Stimulated activated CD8-positive, alpha-beta memory T cell treated with anti-CD3 and anti-CD28 coated beads, Interleukin-12 subunit alpha, Interleukin-12 subunit beta, amount 100 ng/mL, for 24 hours (primary cell): ENCODE measurements around the gene MPV17.
"Not testable (repeated sequence)": the region's sequence is repeated elsewhere in the genome, so short reads cannot be mapped to it uniquely, and the experiment has no call there.

Source experiments
- DNase-seq: peaks from one replicate; pipeline ENCODE4 v3.0.0-alpha.2; 2020; ENCODE audit errors: extremely low read depth

Gene MPV17

DNA sequence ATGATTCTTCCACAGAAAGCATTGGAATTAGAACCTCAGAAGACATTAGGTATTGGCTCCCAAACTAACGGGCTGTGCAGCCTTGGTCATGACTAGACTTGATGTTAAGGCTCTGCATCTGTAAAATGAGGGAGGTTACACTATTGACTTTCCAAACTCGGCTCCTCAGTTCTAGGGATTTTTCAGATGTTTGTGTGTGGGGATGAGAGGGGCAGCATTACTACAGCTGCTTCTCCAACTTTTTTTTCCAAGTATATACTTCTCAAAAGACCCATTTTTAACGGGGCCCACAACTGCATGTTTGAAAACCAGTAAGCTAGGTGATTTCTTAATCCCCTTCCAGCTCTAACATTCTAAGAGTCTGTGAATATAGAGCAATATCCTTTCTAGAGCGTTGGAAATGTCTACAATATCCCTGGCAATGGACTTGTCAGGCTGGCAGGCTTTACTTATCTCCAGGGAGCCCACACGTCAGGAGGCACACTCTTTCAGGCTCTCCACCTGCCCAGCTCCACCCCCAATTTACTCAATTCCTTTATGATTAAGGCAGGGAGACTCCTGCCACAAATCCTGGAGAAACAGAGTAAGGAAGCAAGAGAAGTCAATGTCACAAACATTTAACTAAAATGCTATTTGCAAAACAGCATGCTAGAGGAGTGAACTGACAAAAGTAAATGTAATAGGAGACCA lies 844 bp upstream of the MPV17 start:
- DNase-seq = no peak

DNA sequence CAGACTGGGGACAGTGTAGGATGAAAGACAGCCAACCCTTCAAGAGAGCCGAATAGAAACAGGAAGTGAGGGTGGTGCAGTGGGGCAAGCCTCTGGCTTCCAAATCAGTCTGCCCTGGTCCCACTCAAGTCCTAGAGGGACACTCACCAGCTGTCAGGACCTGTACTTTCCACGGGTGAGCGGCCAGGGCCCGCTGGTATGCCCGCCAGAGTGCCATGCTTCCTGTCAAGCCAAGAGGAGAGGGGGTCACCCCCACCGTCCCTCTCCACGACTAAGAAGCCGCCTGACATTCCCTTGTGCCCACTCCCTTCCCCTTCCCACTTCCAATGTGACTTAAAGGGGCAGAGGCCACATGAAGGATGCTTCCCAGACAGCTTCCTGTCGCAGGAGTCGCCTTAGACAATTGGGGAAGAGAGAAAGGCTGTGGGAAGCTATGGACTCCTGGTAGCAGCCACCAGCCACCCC lies 564 bp downstream of the MPV17 start:
- no peak for DNase-seq

DNA sequence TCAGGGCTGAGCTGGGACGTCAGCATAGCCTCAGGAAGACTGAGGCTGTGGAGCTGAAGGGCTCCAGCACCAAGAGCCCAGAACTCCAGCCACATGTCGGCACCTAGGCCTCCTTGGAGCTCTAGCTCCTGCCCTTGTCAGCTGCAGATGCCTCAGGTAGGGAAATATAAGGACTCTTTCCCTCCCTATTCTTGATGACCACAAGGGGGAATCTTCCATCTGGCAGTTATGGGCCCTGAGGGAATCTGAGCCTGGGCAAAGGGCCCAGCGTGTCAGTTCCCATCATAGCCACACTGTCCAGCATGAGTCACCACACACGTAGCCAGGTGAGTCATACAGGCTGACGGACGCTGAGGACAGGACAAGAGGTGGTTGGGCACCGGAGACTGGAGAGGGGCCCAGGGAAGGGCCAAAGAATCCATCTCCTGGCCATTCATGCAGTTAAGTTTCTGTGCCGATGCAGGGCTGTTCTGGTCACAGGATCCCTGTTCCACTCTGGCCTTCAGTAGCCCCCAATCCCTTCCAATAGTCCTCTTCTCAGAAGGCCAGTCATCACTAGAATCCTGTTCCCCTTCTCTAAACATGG lies 1.8 kb downstream of the MPV17 start:
- DNase-seq = no peak

DNA sequence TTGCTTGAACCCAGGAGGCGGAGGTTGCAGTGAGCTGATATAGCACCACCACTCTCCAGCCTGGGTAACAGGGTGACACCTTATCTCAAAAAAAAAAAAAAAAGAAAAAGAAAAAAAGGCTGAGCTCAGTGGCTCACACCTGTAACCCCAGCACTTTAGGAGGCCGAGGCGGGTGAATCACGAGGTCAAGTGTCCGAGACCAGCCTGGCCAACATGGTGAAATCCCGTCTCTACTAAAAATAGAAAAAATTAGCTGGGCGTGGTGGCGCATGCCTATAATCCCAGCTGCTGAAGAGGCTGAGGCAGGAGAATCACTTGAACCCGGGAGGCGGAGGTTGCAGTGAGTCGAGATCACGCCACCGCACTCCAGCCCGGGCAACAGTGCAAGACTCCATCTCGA lies 3.1 kb downstream of the MPV17 start:
- not testable (repeated sequence) for DNase-seq

DNA sequence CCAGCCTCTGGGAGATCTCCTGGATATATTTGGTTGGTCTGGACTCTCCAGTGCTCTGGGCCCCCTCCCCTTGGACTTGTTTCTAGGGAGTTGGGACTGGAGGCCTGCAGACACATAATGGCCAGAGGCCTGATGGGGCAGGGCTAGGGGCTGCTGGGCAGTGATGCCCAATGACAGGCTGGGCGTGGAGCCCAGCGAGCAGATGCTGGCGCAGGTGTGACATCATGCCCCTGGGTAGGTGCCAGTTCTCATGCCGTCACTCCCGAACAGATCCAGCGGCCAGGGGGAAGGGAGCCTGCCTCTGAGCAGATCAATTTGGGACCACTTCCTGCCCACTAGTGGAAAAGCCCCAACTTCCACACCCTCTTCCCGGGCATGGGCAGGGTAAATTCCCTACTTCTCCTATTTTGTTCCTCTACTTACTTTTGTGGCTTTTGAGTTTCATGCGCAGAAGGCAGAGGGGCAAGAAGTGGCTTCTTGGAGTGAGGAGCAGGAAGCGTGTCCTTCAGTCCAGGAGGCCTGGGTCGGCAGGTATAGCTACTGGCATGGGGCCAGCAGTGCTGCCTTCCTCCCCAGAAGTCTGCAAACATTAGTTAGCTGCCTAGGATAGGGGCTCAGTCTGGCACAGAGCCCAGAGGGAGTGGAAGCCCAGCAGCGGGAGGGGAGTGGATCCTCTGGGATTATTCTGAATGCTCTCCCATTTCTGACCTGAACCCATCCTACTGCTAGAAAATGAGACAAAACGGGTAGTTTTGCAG lies 6.1 kb downstream of the MPV17 start:
- DNase-seq = no peak

DNA sequence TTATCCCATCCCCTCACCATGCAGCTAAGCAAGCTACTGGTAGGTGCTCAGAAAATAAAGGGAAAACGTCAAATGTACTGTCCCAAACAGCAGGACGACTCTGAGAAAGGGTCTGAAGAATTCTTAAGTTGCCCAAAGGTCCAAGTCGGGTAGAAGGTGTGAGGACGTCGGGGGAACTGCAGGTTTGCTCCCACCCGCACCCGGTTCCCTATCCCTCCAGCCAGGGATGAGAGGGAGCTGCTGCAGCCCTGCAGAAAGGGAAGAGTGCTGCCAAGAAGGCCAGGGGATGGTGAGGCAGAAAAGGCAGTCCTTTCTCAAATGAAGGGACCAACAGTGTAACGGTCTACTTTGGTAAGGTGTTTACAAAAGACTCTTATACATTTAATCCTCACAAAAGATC lies 7.8 kb downstream of the MPV17 start:
- DNase-seq = no peak

DNA sequence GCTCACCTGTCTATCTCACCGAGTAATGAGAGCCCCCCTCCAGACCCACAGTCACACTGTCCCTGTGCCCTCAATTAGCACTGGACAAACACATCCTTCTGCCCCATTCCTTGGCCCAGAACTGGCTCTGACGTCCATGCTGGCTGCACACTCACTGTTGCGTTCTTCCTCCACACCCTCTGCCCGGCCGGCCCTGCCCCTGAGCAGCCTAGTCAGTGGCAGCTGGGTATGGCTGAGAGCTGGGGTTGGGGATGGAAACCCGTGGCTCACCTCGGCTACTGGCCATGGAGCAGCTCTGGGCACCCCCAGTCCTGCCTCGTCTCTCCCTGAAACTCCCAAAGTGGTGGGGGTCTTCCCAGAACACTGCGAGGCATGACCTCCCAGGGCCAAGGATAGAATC lies 8.2 kb downstream of the MPV17 start:
- no peak for DNase-seq

DNA sequence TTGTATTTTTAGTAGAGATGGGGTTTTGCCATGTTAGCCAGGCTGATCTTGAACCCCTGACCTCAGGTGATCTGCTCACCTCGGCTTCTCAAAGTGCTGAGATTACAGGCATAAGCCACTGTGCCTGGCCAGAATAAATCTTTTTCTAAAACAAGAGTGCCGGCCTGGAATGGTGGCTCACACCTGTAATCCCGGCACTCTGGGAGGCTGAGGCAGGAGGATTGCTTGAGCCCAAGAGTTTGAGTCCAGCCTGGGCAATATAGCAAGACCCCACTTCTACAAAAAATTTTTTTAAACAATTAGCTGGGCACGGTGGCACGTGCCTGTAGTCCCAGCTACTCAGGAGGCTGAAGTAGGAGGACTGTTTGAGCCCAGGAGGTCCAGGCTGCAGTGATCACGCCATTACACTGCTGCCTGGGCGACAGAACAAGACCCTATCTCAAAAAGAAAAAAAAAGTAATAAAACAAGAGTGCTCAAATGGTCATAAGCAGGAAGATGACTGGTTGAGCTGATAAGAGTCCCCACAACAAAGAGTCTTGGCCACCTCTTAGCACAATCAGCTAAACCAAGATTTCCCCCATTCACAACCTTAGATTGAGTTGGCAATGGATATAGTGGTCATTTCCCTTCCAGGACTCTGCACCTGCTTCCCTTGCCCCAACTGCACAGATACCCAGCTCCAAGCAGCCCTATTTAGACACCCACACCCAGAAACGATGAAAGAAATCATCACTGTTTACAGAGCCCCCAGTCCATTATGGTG lies 8.8 kb downstream of the MPV17 start:
- DNase-seq = no peak

DNA sequence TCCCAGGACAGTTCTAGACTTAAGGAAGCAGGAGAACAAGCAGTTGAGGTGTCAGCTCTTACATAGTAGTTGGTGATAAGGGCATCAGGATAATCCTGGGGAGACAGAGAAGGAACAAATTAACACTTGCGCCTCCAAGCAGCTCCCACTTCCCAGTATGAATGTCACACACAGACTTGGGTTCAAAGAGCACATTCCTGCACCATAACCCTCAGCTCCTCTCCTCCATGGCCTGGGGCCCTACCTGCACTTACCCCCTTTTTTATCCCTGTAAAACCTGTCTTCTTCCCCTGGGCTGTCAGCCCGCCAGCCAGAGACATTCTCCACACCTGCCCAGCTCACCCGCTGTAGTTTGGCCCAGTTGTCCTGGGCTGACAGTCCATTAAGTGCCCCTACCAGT lies 10.7 kb downstream of the MPV17 start:
- DNase-seq = no peak

DNA sequence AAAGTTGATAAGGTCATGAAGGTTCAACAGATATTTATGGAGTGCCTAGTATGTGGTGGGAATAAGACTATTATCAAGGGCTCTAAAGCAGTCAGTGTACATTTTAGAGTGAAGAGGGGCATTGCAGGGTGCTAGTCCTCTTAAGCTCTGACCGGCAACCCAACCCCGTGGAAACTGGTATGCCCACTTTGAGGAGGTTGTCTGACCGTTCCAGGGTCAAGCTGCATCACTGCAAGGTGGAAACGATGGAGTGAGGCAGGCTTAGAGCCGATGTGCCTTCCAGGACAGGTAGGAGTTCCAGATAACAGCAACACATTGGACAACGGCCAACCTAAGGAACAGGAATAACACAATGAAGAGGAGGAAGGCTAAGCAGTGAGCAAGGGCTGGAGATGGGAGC lies 13.2 kb downstream of the MPV17 start:
- DNase-seq = no peak

DNA sequence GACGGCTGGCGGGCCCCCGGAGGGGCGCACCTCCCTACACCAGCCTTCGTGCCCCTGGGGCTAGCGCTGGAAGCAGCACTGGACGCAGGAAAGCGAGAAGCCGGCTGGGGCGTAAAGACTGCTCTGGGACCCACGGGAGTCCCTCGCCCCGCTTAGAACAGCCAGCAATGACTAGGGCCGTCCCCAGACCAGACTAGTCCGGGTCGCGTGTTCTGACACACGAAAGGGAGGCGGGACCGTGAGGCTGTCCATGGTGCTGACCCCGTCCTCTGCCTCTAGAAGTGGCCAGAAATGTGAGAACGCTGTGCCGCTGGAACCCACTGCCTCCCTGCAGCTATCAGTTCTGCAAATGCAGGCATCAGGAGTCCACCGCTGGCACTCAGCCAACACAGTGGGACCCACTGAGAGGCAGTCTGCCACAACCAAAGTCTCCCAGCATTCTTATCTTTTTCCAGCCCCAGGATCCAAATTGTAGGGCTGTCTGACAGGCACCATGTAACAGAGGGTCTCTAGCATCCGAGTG lies 14.5 kb downstream of the MPV17 start, which contains the start of gene UCN:
Gene UCN, minus strand, starts transcription at position 87 of the 523 bp plus-strand sequence. CDS start 550 bp downstream, outside the sequence.
- no peak for DNase-seq

DNA sequence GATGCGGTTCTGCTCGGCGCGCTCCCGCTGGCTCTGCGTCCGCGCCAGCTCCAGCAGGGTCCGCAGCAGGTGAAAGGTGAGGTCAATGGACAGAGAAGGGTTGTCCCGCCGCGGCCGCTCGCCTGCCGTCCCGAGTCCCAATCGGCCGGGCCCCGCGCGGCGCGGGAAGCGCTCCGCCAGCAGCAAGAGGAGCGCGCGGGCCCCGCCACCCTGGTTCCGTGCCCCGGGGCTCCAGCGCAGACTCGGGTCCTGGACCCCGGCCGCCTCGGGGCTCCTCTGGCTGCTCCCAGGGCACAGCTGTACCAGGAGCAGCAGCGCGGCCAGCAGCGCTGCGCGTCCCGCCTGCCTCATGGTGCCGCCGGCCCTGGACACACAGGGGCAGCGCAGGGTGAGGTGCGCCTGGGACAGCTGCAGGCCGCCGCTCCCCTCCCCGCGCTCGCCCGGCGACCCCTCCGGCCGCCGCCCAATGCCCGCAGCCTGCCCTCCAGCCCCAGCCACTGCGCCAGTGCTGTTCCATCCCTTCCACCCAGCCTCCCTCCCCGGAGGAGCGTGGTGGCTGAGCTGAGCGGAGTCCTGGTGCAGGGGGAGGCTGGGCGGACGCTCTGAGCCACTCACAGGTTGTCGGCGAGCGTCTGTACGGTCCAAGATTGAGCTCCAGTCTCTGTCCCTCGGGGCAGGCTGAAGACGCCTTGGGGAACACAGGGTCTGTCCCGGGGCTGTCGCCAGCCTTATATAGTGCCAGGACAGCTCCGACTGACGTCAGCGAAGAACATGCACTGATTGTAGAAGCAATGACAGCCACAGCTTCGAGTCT lies 15.1 kb downstream of the MPV17 start:
- no peak for DNase-seq

DNA sequence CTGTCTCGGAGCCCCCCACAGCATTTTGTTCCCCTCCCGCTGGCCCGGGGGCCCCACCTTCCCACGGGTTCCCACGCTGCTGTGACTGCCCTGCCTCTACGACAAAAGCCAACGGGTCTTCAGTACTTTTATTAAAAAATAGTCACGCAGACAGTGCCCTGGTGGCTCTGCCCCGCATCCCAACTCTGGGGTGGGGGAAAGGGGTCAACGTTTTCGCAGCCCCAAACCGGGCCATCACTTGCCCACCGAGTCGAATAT lies 15.7 kb downstream of the MPV17 start:
- DNase-seq = no peak

DNA sequence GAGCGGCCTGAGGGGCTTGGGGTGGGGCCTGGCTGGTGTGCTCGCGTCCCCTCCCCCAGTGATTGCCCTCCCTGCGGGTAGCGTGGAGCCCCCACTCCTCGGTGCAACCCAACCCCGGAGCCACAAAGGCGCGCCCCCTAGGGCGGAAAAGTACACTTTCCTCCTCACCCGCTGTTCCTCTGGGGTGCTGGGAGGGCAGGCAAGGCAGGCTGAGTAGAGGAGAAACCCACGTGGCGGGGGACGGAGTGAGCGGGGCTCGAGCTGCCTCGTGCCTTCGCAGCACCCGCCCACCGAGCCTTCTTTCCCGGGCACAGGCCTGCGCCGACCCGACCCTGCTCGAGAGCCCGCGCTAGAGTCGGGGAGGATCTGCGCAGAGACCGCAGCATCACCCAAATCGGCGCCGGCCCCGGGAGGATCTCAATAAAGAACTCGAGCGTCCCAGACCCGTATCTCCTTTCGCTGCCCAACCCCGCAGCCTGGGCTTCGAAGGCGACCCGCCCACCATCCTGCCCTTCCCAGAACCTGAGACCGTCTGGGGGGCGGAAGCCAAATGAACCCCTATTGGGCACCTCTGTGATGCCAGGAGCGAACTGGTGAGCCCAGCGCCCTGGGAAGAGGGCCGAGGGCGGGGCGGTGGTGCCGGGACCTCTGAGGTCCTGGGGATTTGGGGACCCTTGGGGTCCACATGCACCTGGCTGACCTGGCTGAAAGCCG lies 16.2 kb downstream of the MPV17 start:
- no peak for DNase-seq

DNA sequence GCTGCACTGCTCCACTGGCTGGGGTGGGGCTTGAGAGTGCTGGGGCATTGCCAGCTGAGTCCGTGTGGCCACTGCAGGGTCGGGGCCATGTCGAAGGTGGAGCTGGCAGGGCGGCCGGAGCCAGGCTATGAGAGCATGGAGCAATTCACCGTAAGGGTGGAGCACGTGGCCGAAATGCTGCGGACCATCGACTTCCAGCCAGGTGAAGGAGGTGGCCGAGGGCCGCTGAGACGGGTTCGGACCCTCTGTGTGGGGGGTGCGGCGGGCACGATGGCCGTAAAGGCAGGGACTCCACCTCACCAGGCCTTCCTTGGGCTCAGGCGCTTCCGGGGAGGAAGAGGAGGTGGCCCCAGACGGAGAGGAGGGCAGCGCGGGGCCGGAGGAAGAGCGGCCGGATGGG lies 16.8 kb downstream of the MPV17 start:
- DNase-seq = no peak

DNA sequence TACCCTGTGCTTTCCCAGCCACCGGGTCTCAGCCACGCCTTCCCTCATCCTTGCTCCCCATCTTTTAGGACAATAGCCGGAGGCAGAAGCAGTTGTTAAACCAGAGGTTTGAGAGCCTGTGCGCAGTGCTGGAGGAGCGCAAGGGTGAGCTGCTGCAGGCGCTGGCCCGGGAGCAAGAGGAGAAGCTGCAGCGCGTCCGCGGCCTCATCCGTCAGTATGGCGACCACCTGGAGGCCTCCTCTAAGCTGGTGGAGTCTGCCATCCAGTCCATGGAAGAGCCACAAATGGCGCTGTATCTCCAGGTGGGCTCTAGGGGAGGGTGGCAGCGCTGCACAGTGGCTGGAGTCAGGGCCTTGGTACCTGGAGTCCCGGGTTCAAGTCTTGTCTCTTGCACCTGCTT lies 17.4 kb downstream of the MPV17 start:
- no peak for DNase-seq

DNA sequence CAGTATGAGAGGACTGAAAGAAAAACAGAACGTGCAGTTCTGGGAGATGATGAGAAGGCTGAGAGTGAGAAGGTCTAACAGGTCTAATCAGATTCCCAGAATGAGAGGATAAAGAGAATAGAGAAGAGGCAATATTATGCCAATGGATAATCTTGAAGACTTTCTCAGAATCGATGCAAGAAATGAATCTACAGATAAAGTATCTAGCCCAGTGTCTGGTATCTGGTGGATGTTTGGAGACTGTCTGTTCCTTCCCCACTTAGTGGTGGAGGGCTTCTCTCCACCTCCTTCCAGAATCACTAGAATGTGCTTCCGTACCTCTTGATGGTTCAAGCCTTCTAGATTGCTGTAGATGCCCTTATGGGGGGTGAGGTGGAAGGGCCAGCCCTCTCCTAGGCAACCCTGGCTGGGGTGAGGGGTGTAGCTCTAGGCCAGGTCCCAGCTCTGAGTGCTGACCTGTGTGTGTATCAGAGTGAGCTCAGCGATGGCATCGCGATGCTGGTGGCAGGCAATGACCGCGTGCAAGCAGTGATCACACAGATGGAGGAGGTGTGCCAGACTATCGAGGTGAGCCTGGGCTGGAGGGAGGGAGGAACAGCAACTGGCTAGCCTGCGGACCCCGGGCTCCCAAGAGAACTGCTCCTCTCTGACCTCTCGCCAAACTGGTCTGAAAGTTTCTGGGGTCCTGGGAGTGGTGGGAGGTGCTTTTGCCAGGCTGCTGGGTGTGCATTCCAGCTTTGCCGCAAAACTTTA lies 18.2 kb downstream of the MPV17 start:
- DNase-seq = no peak

DNA sequence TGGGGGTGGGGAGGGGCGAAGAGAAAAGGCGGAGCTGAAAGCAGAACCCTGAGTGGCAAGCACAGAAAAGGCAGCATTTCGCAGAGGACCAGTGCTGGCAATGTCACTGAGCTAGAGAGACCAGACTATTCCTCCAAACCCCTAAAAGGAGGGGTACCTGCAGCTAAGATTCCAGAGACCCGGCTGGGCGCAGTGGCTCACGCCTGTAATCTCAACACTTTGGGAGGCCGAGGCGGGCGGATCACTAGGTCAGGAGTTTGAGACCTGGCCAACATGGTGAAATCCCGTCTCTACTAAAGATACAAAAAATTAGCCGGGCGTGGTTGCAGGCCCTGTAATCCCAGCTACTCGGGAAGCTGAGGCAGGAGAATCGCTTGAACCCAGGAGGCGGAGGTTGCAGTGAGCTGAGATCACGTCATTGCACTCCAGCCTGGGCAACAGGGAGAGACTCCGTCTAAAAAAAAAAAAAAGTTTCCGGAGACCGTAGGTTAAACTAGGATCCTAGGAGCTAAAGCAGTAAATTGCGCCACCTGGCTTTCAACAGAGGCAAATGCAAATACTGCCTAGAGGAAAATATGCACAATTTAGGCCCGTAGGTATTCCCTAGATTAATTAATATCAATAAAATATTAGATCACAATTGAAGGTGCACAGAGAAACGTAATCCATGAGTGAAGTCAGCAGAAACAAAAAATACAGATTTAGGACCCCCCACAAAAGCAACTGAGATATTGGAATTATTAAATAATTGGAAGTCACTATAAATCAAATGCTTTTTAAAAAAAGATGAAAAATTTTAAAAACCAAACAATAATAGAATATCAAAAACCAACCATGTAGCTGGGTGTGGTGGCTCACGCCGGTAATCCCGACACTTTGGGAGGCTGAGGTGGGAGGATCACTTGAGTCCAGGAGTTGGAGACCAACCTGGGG lies 19.5 kb downstream of the MPV17 start:
- DNase-seq = no peak

DNA sequence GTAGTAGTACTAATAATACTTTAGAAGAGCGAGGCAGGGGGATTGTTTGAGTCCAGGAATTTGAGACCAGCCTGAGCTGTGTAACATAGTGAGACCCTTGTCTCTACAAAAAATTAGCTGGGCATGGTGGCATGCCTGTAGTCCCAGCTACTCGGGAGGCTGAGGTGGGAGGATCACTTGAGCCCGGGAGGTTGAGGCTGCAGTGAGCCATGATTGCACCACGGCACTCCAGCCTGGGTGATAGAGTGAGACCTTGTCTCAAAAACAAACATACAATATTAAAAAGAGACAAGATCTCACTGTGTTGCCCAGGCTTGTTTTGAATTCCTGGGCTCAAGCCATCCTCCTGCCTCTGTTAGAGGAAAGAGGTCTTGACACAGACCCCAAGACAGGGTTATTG lies 22.3 kb downstream of the MPV17 start:
- DNase-seq = not testable (repeated sequence)
